Stimulated activated naive CD4-positive, alpha-beta T cell treated with Interleukin-2 at 50 U/mL for 16 hours (primary cell): ENCODE measurements around the gene ASIC5.
"Not testable (repeated sequence)": the region's sequence is repeated elsewhere in the genome, so short reads cannot be mapped to it uniquely, and the experiment has no call there.

ENCODE experiments used
- DNase-seq: peaks from one replicate; lab custom pipeline; 2025; lab: John Stamatoyannopoulos, UW

Gene ASIC5, protein sequence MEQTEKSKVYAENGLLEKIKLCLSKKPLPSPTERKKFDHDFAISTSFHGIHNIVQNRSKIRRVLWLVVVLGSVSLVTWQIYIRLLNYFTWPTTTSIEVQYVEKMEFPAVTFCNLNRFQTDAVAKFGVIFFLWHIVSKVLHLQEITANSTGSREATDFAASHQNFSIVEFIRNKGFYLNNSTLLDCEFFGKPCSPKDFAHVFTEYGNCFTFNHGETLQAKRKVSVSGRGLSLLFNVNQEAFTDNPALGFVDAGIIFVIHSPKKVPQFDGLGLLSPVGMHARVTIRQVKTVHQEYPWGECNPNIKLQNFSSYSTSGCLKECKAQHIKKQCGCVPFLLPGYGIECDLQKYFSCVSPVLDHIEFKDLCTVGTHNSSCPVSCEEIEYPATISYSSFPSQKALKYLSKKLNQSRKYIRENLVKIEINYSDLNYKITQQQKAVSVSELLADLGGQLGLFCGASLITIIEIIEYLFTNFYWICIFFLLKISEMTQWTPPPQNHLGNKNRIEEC

DNA sequence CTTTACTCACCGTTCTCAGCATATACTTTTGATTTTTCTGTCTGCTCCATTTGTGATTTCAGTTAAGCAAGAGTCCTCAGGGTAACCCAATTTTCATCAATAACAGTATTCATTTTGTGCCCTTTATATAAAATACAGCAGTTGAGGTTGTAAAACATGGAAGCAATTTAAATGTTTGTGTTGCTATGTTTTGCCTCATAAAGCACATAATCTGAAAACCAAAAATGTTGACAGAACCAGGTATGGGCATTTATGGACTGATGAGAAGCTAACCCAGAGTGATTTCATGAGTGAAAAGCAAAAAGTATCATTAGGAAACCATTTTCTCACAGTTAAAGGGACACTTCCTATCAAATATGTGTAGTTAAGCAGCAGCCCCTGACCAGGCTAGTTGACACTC is at the start of gene ASIC5:
TSS of gene ASIC5 (minus strand) at position 101 of the 400 bp plus-strand sequence. CDS start at position 50, 51 bp downstream.
- no peak for DNase-seq

DNA sequence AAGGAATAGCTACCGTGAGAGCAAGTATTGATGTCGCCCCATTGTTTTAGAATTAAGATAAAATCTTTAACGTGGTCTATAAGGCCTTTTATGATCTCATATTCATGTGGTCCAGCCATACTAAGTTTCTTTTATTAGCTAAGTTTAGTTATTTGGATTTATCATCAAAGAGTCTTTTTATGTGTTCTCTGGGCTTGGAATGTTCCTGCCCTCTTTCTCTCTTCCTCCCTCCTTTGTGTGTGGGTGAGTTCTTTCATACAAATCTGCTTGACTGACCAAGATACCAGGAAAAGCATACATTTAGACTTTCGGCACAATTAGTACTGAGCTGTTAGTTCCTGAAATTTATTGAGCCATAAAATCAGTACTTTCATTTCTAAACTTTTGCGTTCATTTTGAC is 48.7 kb upstream of the ASIC5 start:
- no peak for DNase-seq

DNA sequence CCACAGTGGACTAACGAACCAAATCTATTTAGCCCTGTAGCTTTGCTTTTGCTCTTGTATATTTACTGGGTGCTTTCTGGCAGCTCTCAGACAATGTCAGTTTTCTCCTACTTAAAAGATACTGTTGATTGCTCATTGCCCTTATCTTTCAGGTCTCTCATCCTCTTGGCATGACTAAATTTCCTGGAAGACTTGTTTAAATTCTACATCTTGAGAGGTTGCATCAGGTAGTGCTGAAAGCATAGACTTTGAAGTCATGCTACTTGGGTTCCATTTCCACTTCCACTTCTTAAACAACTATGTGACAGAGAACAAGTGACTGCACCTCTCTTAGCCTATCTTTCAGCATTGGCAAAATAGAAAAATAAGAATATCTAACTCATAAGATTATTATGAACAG is 45.8 kb upstream of the ASIC5 start:
- no peak for DNase-seq

DNA sequence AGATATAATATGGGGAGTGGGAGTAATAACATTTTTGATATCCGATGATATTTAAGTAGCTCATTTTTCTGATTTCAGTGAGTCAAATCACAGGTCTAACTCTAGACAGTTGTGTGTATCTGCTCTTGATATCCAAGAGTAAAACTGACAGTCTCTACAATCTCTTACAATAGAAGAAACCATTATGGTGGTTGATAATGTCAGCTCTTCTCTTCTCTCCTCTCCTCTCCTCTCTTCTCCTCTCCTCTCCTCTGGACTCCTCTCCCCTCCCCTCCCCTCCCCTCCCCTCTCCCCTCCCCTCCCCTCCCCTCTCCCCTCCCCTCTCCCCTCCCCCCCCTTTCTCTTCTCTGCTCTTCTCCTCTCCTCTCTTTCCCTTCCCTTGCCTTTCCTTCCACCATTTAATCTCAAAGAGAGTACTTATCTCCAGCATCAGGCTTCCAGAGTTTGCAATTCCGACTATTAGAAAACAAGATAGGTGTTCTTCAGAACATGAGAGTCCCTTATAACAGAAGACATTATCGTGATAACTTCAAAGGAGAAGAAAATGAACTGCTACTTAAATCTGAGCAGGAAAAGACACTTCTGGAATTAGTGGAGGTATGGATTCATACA is 43.6 kb upstream of the ASIC5 start:
- DNase-seq: no peak

DNA sequence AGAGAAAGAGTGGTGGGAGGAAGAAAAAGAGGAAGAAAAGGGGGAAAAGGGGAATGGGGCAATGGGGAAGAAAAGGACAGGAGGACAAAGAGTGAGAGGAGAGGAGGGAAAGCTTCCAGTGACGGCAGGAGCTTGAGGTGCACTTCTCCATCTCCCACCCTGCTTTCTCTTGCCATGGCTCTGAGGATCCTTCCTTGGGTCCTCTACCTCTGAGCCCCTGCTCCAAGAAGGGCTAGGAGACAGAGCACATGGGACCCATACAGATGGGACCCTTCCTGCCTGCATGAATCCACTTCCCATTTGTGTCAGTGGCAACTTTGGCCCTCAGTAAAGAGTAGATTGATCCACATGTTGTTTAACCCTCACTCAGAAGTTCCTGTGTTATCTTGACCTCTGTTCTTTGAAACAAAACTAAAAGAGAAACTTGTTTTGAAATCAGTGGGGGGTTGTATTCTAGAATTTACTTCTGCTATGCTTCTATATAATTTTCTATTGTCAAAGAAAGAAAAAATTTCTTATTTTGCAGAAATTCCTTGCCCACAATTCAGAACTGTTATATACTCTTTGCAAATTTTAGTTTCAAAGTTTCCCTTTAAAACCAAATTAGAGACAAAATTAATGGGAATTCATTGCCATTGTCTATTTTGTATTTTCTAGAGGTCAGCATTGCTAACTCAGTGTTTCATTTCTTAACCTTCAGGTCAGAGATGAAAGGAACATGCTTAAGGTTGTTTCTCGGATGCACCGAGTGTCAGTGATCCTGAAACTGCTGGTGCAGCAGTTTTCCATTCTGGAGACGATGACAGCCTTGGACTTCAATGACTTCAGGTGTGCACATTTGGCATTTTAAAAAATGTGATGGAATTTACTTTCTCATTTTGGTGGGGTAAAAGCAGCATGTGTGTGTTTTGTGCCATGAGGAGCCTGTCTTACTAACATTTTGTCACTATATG is 42.4 kb upstream of the ASIC5 start:
- no peak for DNase-seq

DNA sequence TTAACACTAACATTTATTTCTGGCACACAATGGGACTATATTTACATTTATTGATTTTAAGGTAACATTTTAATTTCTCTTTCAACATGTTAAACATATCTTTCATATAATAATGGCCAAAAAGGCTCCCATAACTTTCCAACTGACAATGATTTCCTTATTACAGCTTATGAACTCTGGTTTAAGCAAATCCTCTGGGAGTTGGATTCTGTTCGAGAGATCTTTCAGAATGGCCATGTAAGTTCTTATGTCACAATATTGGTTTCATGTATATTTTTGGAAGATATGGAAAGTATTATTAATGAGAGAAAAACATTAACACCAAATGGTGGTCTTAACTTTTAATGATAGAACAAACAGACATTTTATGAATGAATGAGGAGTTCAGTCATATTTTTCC is 41.5 kb upstream of the ASIC5 start:
- no peak for DNase-seq

DNA sequence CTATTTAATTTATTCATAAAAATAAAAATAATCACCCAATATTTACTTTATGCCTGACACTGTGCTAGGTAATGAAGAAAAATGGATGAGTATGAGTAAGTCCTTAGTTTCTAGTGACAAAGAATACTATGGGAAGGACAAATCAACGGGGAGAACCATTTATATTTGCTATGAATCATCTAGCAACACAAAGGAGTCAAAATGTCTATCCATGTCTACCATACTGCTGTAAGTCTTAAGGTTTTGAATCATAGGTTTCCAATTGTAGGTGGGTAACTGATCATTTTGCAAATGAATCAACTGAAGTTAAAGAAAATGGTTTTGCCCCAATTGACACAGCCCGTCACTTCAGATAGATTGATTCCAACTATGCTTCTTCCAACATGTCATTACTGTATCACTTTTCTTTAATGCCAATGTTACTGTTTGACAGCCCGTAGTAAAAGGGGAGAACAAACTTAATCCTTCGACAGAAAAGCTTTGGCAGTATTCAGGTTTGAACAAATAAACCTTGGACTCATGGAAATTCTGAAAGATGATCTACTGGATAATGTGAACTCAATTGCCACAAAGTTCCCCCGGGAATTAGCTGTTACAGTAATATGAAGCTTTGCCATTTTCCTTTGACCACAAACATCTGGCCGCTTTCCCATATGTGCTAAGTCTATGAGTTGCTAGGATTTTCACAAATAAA is 40.6 kb upstream of the ASIC5 start:
- no peak for DNase-seq

DNA sequence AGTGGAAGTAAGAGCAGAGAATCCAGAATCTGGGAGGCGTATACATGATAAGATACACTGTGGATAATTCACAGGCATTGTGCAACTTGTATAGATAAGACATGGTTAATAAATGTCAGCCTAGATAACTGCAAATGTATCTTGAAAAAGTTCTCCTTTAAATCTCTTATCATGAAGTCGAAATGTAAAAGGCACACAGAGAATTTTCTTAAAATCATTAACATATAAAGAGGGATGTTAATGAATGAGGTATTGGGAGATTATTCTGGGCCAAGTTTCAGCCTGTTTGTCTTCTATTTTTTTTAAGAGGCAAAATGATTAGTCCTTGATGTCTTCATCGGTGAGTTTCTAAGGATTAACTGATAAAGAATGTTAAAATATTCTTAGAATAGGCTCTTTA is 38.3 kb upstream of the ASIC5 start:
- DNase-seq: no peak

DNA sequence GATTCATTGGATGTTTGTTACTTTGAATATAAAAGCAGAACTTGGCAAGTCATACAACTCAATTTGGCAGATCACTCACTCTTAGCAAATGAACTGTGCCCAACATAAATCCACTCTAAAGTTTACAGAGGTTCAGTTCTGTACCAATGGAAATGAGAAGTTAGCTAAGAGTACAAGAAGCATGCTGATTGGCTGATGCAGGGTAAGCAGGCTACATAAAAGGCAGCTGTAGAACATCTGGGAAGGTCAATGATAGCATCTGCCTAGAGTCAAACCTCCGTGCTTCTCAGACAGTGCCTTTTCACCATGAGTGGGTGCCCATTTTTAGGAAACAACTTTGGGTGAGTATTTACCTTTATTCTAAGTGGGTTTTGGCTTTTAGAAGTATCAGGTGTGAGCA is 37.4 kb upstream of the ASIC5 start, which contains the start of gene TDO2:
TSS of gene TDO2 (plus strand) at position 244 of the 400 bp plus-strand sequence. CDS start at position 307, 63 bp downstream.
- no peak for DNase-seq

DNA sequence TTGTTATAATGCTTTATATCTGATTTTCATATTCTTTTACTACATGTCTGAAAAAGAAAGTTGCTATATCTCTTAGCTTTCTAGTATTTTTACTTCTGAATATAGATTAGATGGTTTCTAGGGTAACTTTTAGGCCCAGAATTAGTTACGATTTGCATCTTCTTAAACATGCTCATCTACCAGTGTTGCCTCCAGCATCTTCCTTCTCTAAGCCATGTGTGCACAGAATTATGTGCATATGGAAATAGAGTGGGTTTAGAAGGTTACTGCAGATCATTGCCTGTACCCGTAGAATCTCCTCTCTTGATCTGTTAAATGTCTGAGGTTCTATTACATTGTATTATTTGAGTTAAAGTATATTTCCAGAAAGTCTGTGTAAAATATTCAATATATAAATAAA is 34.9 kb upstream of the ASIC5 start:
- DNase-seq: no peak

DNA sequence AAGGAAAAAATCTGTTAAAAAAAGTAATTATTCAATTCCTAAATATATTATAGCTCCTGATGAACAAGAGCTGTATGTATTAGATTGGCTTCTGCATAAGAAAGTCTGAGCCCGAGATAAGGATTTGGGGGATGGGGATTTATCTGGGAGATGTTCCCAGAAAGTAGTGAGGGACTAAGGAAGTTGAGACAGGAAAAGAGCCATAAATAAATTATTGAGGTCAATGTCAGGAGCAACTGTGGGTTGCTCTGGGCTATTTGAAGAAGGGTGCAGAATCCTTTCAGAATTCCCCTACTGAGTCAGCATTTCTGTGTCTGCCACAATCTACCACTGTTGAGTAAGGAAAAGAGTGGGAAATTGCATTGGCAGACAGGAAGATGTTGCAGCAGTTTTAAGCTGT is 34.3 kb upstream of the ASIC5 start:
- no peak for DNase-seq

DNA sequence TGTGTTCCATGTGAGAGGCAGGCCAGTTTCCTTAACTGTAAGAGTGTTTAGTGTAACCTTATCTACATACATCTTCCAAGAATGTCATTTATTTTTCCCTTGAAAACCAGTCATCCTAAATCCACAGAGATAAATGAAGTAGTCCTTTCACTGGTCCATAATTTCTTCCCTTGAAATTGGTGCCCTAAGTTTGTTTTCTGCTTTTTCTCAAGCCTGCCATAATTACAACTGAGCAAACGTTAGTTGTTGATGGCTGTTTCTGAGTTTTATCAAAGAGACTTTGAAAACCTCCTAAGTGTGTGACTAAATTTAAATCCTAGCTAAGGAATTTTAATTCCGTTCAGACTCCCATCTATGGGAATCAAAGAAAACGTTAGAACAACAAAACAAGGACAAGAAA is 33.8 kb upstream of the ASIC5 start:
- DNase-seq: no peak

DNA sequence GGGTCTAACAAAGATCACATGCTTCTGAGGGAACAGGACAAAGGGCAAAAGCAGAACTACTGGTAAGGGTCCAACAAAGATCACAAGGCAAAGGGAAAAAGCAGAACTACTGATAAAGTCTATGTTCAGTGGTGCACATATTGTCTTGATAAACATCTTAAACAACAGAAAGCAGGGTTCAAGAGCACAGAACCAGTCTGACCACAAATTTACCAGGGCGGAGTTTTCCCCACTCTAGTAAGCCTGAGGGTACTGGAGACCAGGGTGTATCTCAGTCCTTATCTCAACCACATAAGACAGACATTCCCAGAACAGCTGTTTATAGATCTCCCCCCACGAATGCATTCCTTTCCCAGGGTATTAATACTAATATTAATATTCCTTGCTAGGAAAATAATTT is 32.3 kb upstream of the ASIC5 start:
- not testable (repeated sequence) for DNase-seq

DNA sequence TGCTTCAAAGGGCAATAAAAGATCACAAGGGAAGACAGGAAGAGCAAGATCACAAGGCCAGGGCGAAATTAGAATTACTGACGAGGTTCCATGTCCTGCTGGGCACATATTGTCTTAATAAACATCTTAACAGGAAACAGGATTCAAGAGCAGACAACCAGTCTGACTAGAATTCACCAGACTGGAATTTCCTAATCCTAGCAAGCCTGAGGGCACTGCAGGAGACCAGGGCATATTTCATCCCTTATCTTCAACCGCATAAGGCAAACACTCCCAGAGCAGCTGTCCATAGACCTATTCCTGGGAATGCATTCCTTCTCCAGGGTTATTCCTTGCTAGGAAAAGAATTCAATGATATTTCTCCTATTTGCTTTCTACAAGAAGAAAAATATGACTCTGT is 25.0 kb upstream of the ASIC5 start:
- no peak for DNase-seq

DNA sequence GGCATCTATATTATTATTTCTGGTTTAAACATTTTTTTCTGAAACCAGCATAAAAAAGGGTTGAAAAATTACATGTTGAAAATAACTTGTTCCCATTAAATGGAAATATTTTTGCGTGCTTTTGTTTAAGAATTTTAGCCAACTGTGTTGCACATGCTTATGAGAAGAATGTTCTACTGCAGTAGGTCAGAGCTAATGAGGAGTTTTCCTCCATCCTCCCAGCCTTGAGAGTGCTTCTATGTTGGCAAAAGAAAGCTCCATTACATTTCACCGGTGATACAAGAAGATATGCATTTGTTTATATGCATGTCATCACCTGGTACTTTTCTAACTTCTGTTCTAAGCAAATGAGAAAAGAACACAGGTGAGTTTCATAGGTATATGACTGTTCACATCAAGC is 23.9 kb upstream of the ASIC5 start:
- no peak for DNase-seq

DNA sequence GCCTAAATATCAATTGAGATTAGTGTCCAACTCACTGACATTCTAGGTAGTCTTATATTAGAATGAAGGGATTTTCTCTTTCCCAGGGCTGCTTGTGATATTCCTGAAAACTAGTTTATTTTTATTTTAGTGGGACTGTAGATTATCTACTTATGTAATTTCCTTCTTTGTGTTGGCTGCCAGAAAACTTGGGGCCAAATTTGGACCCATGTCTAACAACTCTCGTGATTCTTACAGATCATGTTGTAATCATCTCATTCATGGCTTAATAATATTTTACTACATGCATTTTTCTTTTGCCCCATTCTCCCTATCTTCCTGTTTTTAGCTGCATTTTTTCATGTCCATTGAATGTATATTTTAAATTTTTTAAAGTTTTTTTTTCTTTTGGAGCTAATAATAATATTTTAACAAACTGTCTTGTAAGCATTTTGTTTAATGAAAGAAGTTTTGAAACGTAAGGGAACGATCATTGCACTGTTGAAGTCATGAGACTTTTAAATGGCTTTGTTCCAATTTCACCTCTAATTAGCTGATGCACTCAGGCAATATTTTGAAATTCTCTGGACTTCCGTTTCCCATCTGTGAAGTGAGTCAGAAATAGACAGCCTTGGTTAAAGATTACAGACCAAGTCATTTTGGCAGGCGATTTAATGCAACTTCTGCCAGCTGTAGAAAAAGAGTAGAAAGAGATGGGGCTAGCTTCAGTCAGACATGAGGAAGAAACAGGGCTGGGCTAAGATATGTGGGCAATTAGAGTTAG is 23.1 kb upstream of the ASIC5 start:
- DNase-seq: no peak

DNA sequence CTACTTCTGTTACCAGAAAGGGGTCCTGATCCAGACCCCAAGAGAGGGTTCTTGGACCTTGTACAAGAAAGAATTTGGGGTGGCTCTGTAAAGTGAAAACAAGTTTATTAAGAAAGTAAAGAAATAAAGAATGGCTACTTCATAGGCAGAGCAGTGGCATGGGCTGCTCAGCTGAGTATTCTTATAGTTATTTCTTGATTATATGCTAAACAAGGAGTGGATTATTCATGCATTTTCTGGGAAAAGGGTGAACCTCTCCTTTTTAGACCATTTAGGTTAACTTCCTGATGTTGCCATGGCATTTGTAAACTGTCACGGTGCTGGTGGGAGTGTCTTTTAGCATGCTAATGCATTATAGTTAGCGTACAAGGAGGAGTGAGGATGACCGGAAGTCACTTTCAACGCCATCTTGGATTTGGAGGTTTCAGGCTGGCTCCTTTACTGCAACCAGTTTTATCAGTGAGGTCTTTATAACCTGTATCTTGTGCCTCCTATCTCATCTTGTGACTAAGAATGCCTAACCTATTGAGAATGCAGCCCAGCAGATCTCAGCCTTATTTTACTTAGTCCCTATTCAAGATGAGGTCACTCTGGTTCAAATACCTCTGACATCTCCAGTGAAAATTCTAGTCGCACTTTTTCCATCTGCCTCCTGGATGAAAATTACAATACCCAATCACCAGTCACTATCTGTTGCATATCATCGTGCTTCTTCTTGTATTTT is 21.9 kb upstream of the ASIC5 start:
- DNase-seq: no peak

DNA sequence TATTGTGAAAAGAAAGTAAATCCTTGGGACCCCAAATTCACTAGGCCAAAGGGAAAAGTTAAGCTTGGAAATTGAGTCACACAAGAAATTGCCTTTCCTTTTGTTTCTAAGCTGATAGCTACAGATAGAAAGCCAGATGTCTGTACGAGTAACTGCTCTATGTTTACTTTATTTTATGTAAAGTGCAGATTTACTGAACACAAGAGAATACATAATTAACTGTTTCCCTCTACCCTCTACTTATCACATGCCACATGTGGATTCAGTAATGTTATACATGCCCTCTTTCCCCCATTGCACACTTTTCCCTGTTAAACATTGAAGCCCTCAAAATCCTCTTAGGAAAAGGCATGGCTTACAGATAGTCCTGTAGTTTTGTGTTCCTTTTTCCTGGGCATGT is 21.0 kb upstream of the ASIC5 start:
- DNase-seq: no peak

DNA sequence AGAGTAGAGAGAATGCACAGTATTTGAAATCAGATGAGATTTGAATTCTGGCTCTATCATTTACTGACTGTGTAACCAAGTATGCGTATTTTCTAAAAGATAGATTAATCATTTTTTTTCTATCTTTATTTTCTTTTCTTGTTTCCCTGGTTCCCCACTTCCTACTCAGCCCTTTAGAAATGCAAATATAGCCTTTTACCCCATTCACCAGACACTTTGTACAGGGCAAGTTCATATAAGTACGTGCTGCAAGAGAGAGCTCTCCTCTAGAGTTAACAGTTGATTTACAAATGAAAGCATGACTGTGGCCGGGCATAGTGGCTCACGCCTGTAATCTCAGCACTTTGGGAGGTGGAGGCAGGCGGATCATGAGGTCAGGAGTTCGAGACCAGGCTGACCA is 19.6 kb upstream of the ASIC5 start:
- no peak for DNase-seq

DNA sequence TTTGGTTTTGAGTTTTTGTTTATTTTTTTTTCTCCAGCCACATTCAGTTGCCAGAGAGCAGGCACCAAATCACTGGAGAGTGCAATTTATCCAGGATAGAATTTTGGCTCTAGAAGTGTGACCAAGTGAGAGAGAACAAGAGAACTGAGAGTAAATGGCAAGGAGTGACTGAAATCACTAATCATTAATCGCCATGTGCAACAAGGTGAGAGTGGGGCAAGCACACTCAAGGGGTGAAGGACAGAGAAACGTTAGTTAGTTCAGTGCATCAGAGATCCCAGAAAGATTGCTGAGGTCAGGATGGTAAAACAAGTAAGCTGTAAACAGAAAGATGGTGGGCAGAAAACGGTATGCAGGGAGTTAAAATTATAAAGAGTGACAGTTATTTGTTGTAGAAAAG is 17.8 kb upstream of the ASIC5 start:
- DNase-seq: no peak
